GM18520 (cell line): ENCODE measurements around the gene DCLK2.
"Not testable (repeated sequence)": the region's sequence is repeated elsewhere in the genome, so short reads cannot be mapped to it uniquely, and the experiment has no call there.

ENCODE experiments used
- ATAC-seq: cut with Tn5 transposase; IDR thresholded peaks from one replicate; pipeline ENCODE4 v1.9.1; 2021; ENCODE audit not compliant: unreplicated experiment

Gene DCLK2

DNA sequence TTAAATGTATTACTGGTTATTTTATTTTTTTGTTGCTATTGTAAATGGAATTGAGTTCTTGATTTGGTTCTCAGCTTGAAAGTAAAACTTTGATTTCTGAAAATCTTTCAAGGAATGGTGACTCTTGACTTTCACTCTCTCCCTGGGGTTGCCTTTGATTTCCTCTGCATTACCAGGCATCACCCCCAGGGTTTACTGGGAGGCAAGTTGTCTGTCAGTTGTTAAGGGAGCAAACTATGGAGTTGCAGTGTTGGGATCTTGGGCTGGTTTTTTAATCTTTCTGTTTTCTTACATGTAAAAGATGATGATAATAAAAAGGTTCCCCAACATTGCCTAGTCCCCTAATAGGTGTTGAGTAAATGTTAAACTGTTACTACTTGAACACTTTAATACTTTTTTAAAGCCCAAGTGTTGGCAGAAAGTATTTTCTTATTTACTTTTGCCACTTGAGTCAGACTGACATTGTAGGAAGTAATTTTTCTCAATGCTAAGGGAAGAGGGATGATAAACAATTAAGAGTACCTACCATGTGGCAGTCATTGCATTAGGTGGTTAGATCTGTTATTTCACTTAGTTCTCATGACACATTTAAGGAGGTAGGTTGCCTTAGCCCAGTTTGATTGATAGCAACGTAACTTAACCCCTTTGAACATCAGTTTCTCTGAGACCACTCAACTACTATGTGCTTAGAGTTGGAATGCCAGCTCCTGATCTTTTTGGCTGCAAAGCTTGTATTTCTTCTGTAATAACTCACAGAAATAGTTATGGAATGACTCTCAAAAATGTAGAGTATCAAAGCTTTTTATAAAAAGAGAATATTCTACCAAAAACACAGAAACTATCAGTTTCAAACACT, 67.1 kb downstream of the DCLK2 start:
- no peak for ATAC-seq

DNA sequence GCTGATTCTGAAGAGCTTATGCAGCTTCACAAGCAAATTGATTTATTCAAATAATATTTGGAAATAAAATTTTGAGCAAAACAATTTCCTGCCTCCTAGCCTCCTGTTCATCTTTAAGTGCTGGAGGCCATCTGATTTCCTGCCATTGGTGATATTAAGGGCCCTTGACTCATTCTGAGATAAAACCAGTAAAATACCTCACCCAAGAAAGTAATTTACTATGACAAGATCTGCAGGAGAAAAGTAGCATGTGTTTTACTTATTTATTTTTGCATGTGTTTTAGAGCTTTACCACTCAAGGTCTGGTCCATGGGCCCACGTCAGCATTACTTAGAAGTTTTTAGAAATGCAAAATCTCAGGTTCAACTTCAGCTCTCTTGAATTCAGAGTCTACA, 67.7 kb downstream of the DCLK2 start:
- no peak for ATAC-seq

DNA sequence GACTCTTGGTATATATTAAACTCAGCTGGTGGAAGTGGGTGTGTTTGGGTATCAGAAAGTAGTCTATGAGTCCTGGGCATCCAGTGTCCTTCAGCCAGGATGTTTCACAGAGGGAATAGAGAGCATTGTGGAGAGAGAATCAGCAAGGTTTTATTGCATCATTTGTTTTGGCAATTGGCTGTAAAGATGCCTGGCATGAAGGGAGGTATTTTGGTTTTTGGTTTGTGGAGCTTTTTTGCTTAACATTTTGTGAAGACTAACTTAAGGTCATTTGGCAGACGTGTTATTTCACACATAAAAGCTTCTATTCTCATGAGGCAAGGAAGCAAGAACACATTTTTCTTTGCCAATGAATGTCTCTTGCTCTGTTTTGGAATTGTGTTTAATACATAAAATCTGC, 71.1 kb downstream of the DCLK2 start:
- ATAC-seq = no peak

DNA sequence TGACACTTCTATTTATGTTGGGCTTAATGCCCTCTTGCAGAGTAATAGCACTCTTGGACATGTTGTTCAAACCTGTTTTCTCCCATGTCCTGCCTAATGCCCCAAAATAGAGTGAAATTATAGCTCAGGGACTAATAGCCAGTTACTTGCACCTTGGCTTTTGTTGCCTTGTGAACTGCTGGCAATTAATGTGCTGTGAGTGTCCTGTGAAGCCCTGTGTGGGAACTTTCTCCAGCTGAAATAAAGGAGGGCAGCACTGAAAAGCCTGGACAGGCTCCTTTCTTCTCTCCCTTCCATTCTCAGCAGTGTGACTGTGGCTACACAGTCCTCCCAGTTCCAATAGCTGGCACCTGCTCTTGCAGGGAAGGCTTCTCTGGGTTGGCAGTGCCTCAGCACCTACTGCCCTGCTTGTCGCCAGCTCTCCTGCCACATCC, 72.4 kb downstream of the DCLK2 start:
- no peak for ATAC-seq

DNA sequence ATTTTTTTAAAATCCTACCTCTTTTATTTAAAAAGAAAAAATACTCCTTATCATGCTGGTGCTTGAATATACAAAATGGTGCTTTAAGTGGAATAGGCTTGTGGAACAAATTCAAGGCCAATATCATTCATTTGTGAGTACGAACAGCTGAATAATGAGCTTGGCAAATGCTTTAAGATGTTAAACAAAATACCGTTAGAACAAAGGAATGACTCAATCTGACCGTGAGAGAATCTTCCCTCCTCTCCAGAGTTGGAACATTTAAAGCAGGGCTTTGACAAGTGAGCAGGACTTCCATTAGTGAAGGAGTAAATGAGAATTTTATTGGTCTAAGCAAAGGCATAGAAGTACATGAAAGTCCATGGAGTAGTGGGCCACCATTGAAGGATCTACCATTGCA, 74.5 kb downstream of the DCLK2 start:
- ATAC-seq = no peak

DNA sequence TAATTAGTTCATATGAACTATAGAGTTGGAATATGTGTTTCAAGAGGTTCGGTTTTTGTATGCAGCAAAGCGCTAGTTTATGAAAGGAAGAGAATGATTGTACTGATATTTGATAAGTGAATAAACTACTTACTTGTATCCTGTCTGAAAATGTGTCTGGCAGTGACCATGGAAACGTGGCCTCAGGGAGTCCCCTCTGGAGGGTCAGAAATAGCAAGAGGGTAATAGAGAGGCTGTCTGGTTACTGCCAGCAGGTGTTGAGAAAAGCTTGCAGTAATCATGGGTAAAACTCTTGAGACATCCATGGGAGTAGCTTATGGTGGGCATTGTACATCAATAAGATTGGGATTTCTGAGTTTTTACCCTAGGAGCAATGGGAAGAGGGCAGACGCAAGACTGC, 77.1 kb downstream of the DCLK2 start:
- ATAC-seq = no peak

DNA sequence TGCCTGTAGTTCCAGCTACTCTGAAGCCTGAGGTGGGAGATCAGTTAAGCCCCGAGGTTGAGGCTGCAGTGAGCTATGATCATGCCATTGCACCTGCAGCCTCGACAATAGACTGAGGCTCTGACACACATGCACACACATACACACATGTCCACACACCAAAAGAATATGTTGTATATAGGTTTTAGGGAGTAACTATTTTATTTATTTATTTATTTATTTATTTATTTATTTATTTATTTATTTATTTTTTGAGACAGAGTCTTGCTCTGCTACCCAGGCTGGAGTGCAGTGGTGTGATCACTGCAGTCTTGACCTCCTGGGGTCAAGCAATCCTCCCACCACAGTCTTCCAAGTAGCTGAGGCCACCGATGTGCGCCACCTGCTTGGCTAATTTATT, 78.3 kb downstream of the DCLK2 start:
- ATAC-seq = no peak

DNA sequence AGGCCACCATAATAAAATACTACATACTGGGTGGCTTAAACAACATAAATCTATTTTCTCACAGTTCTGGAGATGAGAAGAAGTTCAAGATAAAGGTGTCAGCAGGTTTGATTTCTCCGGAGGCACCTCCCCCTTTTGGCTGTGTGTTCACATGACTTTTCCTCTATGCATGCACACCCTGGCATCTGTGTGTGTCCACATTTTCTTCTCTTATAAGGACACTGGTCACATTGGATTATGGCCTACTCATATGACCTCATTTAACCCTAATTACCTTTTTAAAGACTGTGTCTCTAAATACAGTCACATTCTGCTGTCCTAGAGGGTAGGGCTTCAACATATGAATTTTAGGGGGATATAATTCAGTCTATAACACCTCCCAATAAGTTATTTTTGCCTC, 79.8 kb downstream of the DCLK2 start:
- ATAC-seq = no peak

DNA sequence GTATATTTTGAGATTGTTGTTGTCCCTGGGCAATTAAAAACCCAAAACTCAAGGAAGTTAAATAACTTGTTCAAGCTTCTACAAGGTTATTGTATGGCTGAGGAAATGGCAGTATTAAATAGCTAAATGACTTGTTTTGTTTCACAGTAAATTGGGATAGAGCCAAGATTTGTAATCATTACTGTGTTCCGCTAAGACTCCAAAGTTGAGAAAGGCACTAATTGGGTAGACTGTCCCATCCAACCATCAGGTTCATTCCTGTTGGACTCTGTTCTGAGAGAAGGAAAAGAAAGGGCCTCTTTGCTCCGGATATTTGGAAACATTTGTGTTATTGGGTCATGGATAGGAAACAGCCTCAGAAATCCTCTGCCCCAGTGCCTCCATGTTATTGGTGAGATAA, 82.2 kb downstream of the DCLK2 start:
- ATAC-seq = no peak

DNA sequence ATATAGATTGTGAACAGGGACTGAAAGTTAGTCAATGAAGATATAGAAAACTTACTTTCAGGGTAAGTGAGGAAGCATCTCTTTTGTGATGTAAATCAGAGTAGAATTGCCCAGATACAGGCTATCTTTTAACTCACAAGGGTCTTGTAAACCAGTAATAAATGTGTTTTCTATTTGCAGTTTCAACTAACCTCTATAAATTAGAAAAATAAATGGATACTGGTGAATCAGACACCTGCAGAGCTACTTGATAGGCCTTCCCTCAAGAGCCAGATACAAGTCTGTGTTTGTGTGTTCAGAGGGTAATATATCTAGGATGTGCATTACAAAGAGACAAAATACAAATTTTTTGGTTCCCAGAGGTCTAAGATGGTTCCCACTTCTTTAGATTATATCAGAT, 82.9 kb downstream of the DCLK2 start:
- no peak for ATAC-seq

DNA sequence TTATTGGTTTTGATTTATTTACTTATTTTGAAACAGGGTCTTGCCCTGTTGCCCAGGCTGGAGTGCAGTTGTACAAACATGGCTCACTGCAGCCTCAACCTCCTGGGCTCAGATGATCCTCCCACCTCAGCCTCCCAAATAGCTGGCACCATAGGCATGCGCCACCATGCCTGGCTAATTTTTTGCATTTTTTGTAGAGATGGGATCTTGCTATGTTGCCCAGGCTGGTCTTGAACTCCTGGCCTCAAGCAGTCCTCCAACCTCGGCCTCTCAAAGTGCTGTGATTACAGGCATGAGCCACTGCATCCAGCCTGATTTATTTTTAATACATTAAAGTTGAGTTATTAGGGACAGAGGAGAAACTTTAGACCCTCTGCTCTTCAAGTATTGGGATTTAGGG, 83.8 kb downstream of the DCLK2 start:
- ATAC-seq = not testable (repeated sequence)

DNA sequence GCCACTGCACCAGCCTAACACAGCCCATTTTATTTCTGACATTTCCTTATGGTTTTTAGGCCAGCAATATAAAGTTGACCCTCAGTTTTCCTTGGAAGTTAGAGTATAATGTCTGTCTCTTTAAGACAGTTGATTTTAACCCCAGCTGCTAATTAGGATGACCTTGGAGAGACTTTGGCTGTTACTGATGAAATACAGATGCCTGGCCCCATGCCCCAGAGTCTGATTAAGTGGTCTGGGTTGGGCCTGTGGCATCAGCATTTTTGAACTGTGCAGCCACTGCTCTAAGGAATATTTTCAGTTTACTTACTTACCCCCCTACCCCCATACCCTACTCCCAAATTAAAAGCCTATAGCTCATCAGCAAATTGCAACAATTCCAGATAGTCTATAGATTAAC, 85.8 kb downstream of the DCLK2 start:
- ATAC-seq = no peak

DNA sequence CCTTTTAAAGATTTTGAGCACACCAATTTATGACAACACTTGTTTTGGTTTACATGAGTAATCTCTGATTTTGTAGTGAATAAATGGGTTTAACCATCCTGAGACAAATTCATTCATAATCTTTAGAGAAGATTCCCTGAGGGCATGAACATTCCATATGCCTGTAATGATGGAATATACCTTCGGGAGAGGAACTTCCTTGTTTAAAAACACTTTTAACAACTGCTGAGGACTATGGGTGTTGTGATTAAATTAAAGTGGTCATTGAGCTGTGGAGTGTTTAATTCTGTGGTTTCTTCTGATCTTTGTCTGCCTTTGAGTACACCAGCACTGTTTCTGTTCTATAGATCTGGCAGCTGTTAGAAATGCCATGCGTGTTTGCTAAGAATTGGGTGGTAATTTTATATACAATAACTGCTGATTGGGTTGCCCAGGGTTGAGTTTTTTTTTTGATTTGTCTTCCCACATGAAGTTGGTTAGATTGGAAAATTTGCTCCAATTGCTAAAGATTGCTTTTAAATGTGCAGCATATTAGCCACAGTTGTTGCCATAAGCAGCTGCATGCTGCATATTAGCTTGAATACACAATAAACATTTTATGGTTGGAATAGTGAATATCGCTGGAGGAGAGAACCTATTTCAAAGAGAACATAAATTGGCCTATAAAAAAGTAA, 86.8 kb downstream of the DCLK2 start:
- ATAC-seq = no peak

DNA sequence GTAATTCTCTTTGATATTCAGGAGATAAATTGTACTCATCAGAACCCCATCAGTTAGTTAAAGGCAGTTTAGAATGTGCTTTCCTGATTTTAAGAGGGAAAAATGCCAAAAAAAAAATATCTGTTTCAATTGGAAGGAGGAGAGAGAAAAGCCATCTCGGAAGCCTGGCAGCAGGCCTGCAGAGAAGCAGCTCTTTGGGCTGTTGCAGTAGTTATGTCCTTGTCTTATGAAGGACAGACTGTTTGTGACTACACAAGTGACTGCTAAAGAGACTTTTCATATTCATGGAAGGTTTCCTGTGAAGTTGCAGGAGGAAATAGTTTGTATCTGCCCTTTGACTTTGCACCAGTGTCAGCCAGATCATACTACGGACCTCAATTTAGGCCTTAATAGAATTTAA, 88.8 kb downstream of the DCLK2 start:
- no peak for ATAC-seq

DNA sequence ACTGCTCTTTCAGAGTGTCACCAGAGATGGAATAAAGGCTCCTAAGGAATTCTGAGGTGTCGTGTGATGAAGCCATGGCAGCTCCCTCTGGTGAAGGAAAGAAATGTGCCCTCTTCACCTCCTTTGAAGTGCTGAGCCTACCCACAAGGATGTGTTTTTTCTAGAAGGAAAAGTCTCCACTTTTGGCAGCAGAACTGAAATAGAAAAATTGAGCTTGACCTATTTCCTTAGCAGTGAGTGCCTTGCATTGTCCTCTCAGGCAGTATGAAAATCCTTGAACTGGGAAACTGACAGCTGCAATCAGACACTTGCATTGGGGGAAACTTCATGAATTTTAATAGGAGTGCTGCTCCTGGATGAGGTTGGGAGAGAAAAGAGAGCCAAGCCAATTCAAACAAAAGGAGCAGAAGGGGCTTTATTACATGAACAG, 95.2 kb downstream of the DCLK2 start:
- ATAC-seq = no peak

DNA sequence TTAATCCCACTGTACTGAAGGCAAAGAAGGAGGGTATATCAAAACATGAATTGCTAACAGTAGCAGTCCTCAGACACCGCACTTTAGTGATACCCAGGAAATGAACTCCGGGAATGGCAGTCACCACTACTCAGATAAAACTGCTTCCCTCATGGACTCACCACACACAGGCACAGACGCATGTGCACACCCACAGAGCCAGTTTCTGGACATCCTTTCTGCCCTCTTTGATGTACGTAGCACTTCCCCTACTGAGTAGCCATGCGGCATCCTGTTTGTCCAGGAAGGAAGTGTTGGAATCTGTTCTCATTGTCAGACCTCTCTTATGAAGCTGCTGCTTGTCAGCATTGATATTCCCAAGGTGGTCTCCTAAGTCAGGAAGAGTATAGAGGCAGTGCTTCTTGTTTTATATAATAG, 95.7 kb downstream of the DCLK2 start:
- ATAC-seq = no peak

DNA sequence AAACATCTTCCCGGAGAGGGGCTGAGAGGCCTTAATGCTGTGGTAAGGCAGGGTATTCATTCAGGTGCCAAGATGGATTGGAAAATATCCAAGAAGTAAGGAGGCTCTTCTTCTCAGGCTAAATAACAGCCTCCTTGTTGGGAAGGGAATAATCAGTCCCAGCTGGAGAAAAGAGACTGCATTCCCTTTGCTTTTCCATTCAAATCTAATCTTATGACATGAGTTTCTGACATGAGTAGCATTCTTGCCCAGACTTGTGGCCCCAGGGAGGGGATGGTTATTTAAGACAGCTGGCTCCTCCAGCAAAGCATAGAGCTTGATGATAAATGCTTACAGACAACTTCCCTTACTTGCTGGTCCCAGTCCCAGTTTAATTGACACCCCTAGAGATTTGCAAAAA, 98.3 kb downstream of the DCLK2 start:
- no peak for ATAC-seq

DNA sequence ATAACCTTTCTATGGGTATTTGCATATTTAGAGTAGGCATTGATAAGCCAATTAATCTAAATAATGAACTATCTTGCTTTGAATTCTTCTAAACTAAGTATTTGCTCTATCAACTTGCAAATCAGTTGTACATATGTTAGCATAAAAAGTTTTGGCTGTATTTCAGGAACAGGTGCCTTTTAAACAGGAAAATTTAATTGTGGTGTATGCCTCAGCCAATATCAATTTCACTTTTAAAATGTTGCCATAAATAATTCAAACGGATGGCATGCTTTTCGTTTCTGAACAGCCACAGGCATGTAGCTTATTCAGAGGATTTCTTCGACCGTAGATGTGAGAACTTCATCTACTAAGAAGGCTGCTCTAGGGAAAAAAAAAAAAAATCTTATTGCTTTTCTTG, 99.9 kb downstream of the DCLK2 start:
- no peak for ATAC-seq

DNA sequence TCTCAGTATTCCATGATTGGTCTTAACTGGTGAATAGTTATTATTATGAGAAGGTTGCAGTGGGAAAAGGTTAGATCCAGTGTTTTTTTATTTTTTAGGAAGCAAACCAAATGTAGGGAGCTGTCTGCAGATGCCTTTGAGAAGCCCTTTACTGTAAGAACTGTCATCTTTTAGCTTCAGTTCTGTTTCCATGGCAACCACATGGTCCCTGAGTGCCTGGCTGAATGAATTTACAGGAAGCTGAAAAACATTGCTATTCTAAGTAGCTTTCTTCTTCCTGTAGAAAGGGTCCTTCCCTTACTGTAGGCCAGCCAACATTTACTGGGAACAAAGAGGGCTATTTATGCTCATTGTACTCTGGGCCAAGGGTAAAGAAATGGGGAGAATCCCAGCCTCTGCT, 103.3 kb downstream of the DCLK2 start:
- ATAC-seq = no peak

DNA sequence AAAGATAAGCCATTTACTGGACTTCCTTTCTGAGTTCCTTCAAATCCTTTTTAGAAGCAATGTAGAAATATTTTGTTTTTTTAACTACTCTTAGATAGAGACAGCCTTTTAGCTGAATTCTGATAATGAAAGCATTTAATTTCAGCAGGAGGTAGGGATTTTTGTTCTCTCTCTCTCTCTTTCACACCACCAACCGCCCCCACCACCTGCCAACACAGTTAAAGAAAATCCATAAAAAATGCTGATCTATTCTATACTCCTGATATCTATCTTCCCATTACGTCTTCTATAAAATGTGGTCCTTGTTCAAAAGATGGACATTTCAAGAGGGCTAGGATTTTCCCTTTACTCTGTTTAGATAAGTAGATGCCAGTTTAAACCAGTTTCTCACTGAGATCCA, 104.5 kb downstream of the DCLK2 start:
- ATAC-seq = no peak

DNA sequence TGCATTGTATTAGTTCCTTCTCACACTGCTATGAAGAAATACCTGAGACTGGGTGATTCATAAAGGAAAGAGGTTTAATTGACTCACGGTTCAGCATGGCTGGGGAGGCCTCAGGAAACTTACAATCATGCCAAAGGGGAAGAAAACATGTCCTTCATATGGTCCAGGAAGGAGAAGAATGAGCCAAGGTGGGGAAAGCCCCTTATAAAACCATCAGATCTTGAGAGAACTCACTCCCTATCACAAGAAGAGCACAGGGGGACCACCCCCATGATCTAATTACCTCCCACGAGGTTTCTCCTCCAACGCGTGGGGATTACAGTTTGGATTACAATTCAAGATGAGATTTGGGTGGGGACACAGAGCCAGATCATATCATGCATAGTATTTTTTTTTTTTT, 106.8 kb downstream of the DCLK2 start:
- not testable (repeated sequence) for ATAC-seq

DNA sequence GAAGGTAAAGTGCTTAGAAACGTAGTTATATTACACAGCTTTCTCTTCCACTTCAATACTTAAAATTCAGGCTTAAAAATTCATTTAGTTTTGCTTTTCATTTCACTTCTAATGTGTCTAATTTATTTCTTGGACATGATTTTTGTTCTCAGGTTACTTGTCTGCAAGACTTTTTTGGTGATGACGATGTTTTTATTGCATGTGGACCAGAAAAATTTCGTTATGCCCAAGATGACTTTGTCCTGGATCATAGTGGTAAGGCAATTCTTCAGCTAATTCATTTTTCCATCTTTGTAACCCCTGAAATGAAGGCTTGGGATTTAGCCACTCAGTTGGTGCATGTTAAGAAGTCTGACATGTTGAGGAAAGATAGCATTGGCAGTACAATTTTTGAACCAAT, 114.7 kb downstream of the DCLK2 start:
- ATAC-seq = no peak

DNA sequence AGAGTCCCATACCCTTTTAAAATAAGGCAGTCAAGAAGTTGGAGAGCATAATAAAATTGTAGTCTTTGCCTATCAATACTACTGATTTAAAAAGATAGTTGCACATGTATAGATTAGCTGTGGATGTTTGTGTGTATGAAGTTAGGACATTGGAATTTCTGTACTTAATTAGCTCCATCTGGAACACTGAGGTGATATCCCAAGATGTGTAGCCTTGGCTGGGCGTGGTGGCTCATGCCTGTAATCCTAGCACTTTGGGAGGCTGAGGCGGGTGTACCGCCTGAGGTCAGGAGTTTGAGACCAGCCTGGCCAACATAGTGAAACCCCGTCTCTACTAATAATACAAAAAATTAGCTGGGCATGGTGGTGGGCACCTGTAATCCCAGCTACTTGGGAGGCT, 119.0 kb downstream of the DCLK2 start:
- not testable (repeated sequence) for ATAC-seq
